ENCODE results near the gene RAPGEF2. TPM values are rescaled to one million over a fixed set of nuclear protein-coding genes. Genes with fewer than 3 reads are reported as not detected.

RAPGEF2 gene
- total and polyA plus RNA-seq, 2 of the 8 experiments (the other 6 are each of a cell fraction or from before 2014, with no cell fraction given) = 24.4 to 48.6 TPM

DNA sequence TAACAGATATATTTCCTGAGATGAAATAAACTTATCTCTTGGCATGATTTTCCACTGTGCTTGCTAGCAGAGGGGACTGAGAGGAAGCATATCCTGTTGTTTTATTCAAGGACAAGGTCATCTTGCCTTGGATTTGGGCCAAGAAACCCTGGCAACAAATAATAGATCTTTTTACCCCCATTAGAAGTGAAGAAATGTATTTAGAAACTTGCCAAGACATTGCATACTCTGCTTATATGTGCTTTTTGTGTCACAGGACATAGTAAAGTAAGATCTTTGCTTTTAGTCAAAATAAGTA is 170.2 kb downstream of the RAPGEF2 start (continued):
- TF ChIP-seq, protein P1, sequence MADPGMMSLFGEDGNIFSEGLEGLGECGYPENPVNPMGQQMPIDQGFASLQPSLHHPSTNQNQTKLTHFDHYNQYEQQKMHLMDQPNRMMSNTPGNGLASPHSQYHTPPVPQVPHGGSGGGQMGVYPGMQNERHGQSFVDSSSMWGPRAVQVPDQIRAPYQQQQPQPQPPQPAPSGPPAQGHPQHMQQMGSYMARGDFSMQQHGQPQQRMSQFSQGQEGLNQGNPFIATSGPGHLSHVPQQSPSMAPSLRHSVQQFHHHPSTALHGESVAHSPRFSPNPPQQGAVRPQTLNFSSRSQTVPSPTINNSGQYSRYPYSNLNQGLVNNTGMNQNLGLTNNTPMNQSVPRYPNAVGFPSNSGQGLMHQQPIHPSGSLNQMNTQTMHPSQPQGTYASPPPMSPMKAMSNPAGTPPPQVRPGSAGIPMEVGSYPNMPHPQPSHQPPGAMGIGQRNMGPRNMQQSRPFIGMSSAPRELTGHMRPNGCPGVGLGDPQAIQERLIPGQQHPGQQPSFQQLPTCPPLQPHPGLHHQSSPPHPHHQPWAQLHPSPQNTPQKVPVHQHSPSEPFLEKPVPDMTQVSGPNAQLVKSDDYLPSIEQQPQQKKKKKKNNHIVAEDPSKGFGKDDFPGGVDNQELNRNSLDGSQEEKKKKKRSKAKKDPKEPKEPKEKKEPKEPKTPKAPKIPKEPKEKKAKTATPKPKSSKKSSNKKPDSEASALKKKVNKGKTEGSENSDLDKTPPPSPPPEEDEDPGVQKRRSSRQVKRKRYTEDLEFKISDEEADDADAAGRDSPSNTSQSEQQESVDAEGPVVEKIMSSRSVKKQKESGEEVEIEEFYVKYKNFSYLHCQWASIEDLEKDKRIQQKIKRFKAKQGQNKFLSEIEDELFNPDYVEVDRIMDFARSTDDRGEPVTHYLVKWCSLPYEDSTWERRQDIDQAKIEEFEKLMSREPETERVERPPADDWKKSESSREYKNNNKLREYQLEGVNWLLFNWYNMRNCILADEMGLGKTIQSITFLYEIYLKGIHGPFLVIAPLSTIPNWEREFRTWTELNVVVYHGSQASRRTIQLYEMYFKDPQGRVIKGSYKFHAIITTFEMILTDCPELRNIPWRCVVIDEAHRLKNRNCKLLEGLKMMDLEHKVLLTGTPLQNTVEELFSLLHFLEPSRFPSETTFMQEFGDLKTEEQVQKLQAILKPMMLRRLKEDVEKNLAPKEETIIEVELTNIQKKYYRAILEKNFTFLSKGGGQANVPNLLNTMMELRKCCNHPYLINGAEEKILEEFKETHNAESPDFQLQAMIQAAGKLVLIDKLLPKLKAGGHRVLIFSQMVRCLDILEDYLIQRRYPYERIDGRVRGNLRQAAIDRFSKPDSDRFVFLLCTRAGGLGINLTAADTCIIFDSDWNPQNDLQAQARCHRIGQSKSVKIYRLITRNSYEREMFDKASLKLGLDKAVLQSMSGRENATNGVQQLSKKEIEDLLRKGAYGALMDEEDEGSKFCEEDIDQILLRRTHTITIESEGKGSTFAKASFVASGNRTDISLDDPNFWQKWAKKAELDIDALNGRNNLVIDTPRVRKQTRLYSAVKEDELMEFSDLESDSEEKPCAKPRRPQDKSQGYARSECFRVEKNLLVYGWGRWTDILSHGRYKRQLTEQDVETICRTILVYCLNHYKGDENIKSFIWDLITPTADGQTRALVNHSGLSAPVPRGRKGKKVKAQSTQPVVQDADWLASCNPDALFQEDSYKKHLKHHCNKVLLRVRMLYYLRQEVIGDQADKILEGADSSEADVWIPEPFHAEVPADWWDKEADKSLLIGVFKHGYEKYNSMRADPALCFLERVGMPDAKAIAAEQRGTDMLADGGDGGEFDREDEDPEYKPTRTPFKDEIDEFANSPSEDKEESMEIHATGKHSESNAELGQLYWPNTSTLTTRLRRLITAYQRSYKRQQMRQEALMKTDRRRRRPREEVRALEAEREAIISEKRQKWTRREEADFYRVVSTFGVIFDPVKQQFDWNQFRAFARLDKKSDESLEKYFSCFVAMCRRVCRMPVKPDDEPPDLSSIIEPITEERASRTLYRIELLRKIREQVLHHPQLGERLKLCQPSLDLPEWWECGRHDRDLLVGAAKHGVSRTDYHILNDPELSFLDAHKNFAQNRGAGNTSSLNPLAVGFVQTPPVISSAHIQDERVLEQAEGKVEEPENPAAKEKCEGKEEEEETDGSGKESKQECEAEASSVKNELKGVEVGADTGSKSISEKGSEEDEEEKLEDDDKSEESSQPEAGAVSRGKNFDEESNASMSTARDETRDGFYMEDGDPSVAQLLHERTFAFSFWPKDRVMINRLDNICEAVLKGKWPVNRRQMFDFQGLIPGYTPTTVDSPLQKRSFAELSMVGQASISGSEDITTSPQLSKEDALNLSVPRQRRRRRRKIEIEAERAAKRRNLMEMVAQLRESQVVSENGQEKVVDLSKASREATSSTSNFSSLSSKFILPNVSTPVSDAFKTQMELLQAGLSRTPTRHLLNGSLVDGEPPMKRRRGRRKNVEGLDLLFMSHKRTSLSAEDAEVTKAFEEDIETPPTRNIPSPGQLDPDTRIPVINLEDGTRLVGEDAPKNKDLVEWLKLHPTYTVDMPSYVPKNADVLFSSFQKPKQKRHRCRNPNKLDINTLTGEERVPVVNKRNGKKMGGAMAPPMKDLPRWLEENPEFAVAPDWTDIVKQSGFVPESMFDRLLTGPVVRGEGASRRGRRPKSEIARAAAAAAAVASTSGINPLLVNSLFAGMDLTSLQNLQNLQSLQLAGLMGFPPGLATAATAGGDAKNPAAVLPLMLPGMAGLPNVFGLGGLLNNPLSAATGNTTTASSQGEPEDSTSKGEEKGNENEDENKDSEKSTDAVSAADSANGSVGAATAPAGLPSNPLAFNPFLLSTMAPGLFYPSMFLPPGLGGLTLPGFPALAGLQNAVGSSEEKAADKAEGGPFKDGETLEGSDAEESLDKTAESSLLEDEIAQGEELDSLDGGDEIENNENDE (IDR thresholded peaks at IDR 0.05; ENCODE audit: insufficient replicate concordance, low read length) = no peak
- TF ChIP-seq NRF1 (IDR thresholded peaks at IDR 0.05; ENCODE audit: low read depth, low read length) = no peak
- TF ChIP-seq SP4 (IDR thresholded peaks at IDR 0.05; ENCODE audit: low read length) = no peak
- no peak for TF ChIP-seq POLR2AphosphoS5 (IDR thresholded peaks at IDR 0.05; ENCODE audit: low read depth, low read length)
- TF ChIP-seq ASH2L (IDR thresholded peaks at IDR 0.05; ENCODE audit: low read length) = no peak
- TF ChIP-seq KDM4A (IDR thresholded peaks at IDR 0.05; ENCODE audit: low read depth, low read length, severe bottlenecking) = no peak
- TF ChIP-seq HDAC6 (IDR thresholded peaks at IDR 0.05; ENCODE audit: low read depth, low read length) = no peak

Measured in H1 (cell line).